Measurements from ENCODE around the gene TRIM31.

Gene TRIM31

DNA sequence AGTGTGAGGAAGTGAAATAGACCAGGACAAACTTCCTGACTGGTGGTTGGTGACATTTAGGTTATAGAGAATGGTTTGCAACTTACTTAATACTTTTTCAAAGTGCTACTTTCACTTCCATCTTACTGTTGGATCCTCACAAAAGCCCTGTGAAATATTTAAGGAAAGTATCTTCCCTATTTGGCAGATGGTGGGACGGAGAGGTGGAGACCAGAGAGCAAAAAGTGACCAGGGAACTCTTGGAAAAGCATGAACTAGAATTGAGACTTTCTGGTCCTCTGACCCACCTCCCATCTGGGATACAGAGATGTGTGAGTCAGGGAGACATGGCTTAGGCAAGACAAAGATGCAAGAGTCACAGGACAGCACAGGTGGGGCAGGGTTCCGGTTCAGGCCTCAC, 45.1 kb upstream of the TRIM31 start:
- no peaks in the 10 kb centered on the region for H3K9me3 ChIP-seq (ENCODE audit: insufficient read depth, low read length)
- H3K79me2 ChIP-seq (ENCODE audit: insufficient read depth, low read length) = no peaks in the 10 kb centered on the region
- no peaks in the 10 kb centered on the region for H3K27me3 ChIP-seq (ENCODE audit: low read length)
- H2AFZ ChIP-seq (ENCODE audit: low read depth, low read length, severe bottlenecking) = no peak overlapping the region
- no peaks in the 10 kb centered on the region for H3K9me2 ChIP-seq (replicated peaks; ENCODE audit: insufficient read depth, low read length)
- H3K9ac ChIP-seq (ENCODE audit: low read length) = no peak overlapping the region
- no peak overlapping the region for H3K27ac ChIP-seq (ENCODE audit: low read depth, low read length)
- no peaks in the 10 kb centered on the region for H4K20me1 ChIP-seq (ENCODE audit: low read depth, low read length)
- H3K4me3 ChIP-seq (ENCODE audit: insufficient read depth, low read length, poor library complexity, severe bottlenecking) = no peak overlapping the region
- no peak overlapping the region for H3K4me2 ChIP-seq (ENCODE audit: low read depth, low read length, poor library complexity, severe bottlenecking)
- no peaks in the 10 kb centered on the region for H3K36me3 ChIP-seq (ENCODE audit: low read length)
- TF ChIP-seq, protein P1, sequence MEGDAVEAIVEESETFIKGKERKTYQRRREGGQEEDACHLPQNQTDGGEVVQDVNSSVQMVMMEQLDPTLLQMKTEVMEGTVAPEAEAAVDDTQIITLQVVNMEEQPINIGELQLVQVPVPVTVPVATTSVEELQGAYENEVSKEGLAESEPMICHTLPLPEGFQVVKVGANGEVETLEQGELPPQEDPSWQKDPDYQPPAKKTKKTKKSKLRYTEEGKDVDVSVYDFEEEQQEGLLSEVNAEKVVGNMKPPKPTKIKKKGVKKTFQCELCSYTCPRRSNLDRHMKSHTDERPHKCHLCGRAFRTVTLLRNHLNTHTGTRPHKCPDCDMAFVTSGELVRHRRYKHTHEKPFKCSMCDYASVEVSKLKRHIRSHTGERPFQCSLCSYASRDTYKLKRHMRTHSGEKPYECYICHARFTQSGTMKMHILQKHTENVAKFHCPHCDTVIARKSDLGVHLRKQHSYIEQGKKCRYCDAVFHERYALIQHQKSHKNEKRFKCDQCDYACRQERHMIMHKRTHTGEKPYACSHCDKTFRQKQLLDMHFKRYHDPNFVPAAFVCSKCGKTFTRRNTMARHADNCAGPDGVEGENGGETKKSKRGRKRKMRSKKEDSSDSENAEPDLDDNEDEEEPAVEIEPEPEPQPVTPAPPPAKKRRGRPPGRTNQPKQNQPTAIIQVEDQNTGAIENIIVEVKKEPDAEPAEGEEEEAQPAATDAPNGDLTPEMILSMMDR (IDR thresholded peaks at IDR 0.05; ENCODE audit: insufficient read depth, low read length, poor library complexity, severe bottlenecking) = no peak
- no peak for TF ChIP-seq EZH2phosphoT487 (conservative IDR thresholded peaks at IDR 0.05; ENCODE audit: low read length)
- no peaks in the 10 kb centered on the region for H3F3A ChIP-seq (ENCODE audit: insufficient read depth)

DNA sequence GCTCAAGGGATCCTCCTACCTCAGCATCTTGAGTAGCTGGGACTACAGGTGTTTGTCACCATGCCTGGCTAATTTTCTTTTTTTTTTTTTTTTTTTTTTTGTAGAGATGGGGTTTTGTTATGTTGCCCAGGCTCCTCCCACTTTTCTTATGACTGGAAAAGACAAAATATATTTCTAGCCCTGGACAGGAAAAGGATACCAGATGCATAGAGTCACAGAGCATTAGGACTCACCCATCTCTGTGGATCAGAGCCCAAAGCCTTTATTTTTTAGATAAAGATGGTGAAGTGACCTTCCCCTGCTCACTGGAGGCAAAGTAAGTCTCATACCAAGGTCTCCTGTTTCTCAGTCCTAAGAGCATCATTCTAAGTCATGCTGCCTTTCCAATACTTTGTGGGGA, 44.7 kb upstream of the TRIM31 start:
- Histone ChIP-seq H3K36me3 (ENCODE audit: low read length) (no peaks in the 10 kb centered on the region), H3K27me3 (ENCODE audit: low read length) (no peaks in the 10 kb centered on the region), H3K4me3 (ENCODE audit: insufficient read depth, low read length, poor library complexity, severe bottlenecking) (no peak overlapping the region), H3K4me2 (ENCODE audit: low read depth, low read length, poor library complexity, severe bottlenecking) (no peak overlapping the region), H3K79me2 (ENCODE audit: insufficient read depth, low read length) (no peaks in the 10 kb centered on the region), H3K27ac (ENCODE audit: low read depth, low read length) (no peak overlapping the region), H3K9me2 (replicated peaks; ENCODE audit: insufficient read depth, low read length) (no peaks in the 10 kb centered on the region), H3F3A (ENCODE audit: insufficient read depth) (no peaks in the 10 kb centered on the region), H4K20me1 (ENCODE audit: low read depth, low read length) (no peaks in the 10 kb centered on the region), H3K9ac (ENCODE audit: low read length) (no peak overlapping the region), H2AFZ (ENCODE audit: low read depth, low read length, severe bottlenecking) (no peak overlapping the region), H3K9me3 (ENCODE audit: insufficient read depth, low read length) (no peaks in the 10 kb centered on the region)
- TF ChIP-seq, protein P1 (IDR thresholded peaks at IDR 0.05; ENCODE audit: insufficient read depth, low read length, poor library complexity, severe bottlenecking) = no peak
- no peak for TF ChIP-seq EZH2phosphoT487 (conservative IDR thresholded peaks at IDR 0.05; ENCODE audit: low read length)

DNA sequence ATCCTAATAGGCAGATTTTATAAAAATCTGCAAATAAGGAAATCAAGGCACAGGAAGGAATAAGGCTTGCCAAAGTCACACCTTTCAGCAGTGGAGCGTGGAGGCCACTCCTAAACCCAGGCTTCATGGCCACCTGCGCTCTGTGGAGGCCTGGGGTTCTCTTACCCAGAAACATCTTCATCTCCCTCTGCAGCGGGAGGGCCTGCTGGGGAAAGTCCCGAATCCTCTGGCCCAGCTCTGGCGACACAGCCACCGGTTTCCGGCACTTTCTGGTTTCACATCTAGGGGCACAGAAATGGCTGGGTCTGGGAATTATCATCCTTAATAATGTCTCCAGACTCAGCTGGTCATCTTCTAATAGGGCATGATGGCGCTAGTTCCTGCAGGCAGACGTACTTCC, 43.9 kb upstream of the TRIM31 start:
- Histone ChIP-seq H3K27ac (ENCODE audit: low read depth, low read length) (no peak overlapping the region), H2AFZ (ENCODE audit: low read depth, low read length, severe bottlenecking) (no peak overlapping the region), H3F3A (ENCODE audit: insufficient read depth) (no peaks in the 10 kb centered on the region), H3K9me3 (ENCODE audit: insufficient read depth, low read length) (no peaks in the 10 kb centered on the region), H3K4me2 (ENCODE audit: low read depth, low read length, poor library complexity, severe bottlenecking) (no peak overlapping the region), H3K79me2 (ENCODE audit: insufficient read depth, low read length) (no peaks in the 10 kb centered on the region), H3K27me3 (ENCODE audit: low read length) (no peaks in the 10 kb centered on the region), H3K9me2 (replicated peaks; ENCODE audit: insufficient read depth, low read length) (no peaks in the 10 kb centered on the region), H4K20me1 (ENCODE audit: low read depth, low read length) (no peaks in the 10 kb centered on the region), H3K9ac (ENCODE audit: low read length) (no peak overlapping the region), H3K36me3 (ENCODE audit: low read length) (no peaks in the 10 kb centered on the region), H3K4me3 (ENCODE audit: insufficient read depth, low read length, poor library complexity, severe bottlenecking) (no peak overlapping the region)
- TF ChIP-seq, protein P1 (IDR thresholded peaks at IDR 0.05; ENCODE audit: insufficient read depth, low read length, poor library complexity, severe bottlenecking) = no peak
- no peak for TF ChIP-seq EZH2phosphoT487 (conservative IDR thresholded peaks at IDR 0.05; ENCODE audit: low read length)

DNA sequence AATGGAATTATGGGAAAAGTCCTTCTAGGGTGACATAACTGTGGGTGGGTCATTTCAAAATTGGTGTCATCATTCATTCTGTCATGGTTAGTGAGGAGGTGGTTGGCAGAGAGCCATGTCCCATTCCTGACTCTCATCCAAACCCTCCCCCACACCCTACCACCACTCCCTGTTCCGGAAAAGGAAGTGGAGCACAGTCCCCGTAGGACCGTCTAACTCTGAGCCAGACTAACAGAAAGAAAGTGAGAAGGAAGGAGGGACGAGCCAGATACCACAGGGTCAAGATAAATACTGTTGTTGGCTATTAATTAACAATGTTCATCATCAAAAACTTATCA, 43.3 kb upstream of the TRIM31 start:
- TF ChIP-seq EZH2phosphoT487 (conservative IDR thresholded peaks at IDR 0.05; ENCODE audit: low read length) = no peak
- TF ChIP-seq, protein P1 (IDR thresholded peaks at IDR 0.05; ENCODE audit: insufficient read depth, low read length, poor library complexity, severe bottlenecking) = no peak
- Histone ChIP-seq H3K9ac (ENCODE audit: low read length) (no peak overlapping the region), H2AFZ (ENCODE audit: low read depth, low read length, severe bottlenecking) (no peak overlapping the region), H3K79me2 (ENCODE audit: insufficient read depth, low read length) (no peaks in the 10 kb centered on the region), H3K4me3 (ENCODE audit: insufficient read depth, low read length, poor library complexity, severe bottlenecking) (no peak overlapping the region), H3K27ac (ENCODE audit: low read depth, low read length) (no peak overlapping the region), H3K4me2 (ENCODE audit: low read depth, low read length, poor library complexity, severe bottlenecking) (no peak overlapping the region), H3F3A (ENCODE audit: insufficient read depth) (no peaks in the 10 kb centered on the region), H3K9me2 (replicated peaks; ENCODE audit: insufficient read depth, low read length) (no peaks in the 10 kb centered on the region), H3K9me3 (ENCODE audit: insufficient read depth, low read length) (no peaks in the 10 kb centered on the region), H3K27me3 (ENCODE audit: low read length) (no peaks in the 10 kb centered on the region), H3K36me3 (ENCODE audit: low read length) (no peaks in the 10 kb centered on the region), H4K20me1 (ENCODE audit: low read depth, low read length) (no peaks in the 10 kb centered on the region)

Data from SU-DHL-6 (cell line).